Activated CD8-positive, alpha-beta memory T cell treated with anti-CD3 and anti-CD28 coated beads for 36 hours (primary cell): ENCODE data around the gene SVIP. TPM values are rescaled to one million over a fixed set of nuclear protein-coding genes. Genes with fewer than 3 reads are reported as not detected.

Source experiments
- CTCF ChIA-PET: fragments of 350-600 bp; sonication (Branson Sonifier 250); formaldehyde crosslinking; loops from one replicate; lab custom pipeline; 2021; ENCODE audit warnings: antibody characterized with exemption; lab: Charles Lee
- POLR2A ChIA-PET: fragments of 350-600 bp; sonication (Branson Sonifier 250); formaldehyde crosslinking; loops from one replicate; lab custom pipeline; 2021; ENCODE audit warnings: antibody characterized with exemption; lab: Charles Lee
- total RNA-seq, 2 experiments: library from RNA; stranded (reverse); gene quantifications; one replicate each; pipeline ENCODE4 v1.2.3, GENCODE V29; 2021

Gene SVIP
- total RNA-seq, 2 experiments from 2014 or later: 70.1 to 76.0 TPM

- ChIA-PET CTCF (no interaction called here), POLR2A (no interaction called here)
Measured at GRCh38 chr11:22798901-22799300, 30.7 kb downstream of the SVIP start.

- ChIA-PET POLR2A (no interaction called here), CTCF (interaction anchor here (0.7 kb wide), 1 partner anchor 97 kb away, joined by 3 read pairs; no protein-coding TSS in a partner anchor)
Measured at GRCh38 chr11:22797047-22797446, 32.6 kb downstream of the SVIP start.

DNA sequence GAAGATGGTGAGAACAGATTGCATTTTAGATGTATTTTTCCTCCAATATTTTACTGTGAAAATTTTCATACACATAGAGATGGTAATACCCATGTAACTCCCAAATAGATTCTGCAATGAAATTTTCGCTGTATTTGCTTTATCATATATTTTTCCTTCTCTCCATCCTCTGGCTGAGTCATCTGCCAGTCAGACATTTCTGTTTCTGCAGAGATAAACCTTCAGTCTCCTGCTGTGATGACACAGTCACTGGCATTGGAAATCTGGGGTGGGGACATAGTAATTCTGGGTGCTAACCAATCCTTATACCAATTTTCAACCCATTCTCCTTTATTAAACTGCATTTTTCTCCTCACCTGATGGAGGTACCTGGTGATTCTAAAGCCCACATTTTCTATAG is 33.7 kb downstream of the SVIP start:
- ChIA-PET CTCF (no interaction called here), POLR2A (no interaction called here)

- ChIA-PET POLR2A (no interaction called here), CTCF (no interaction called here)
Measured at GRCh38 chr11:22792497-22792896, 37.1 kb downstream of the SVIP start.

DNA sequence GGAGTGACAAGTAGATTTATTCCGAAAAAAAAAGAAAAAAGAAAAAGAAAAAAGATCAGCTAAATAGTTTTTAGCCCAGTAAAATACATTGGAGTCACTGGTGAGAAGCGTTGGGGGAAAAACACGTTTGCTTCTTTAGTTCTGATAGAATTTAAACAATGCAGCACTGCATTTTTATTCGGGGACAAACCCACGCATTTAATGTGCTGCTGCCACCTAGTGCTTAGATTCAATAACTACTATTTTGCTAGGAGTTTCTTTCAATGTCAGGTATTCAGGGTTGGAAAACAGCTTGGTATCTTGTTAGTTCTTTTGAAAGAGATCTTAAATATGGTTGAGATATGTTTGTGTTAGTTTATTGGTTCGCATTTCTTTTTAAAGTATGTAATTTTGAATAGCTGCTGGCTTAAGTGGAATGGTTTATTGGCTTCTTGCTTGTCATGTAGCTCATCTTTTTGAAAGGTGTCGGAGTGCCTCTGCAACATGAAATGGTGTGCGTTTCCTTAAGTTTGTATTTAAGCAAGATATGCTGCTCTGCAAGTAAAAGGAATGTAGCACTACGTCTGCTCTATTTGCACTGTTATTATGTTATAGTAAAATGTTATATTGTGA is 41.9 kb downstream of the SVIP start:
- ChIA-PET CTCF (interaction anchor here (0.7 to 1.1 kb wide), 7 partner anchors 10 to 918 kb away, joined by 3 to 4 read pairs (median 3); no protein-coding TSS in a partner anchor), POLR2A (no interaction called here)

- ChIA-PET POLR2A (no interaction called here), CTCF (interaction anchor here (1.0 kb wide), 1 partner anchor 36 kb away, joined by 3 read pairs; no protein-coding TSS in a partner anchor)
Measured at GRCh38 chr11:22787055-22787454, 42.5 kb downstream of the SVIP start.

- POLR2A ChIA-PET: no interaction called here
- CTCF ChIA-PET: no interaction called here
Measured at GRCh38 chr11:22786475-22786874, 43.1 kb downstream of the SVIP start.

GRCh38 chr11:22785251-22785650 is 44.4 kb downstream of the SVIP start:
- ChIA-PET POLR2A (no interaction called here), CTCF (no interaction called here)

GRCh38 chr11:22780952-22781593 is 48.5 kb downstream of the SVIP start:
- CTCF ChIA-PET: no interaction called here
- POLR2A ChIA-PET: no interaction called here

DNA sequence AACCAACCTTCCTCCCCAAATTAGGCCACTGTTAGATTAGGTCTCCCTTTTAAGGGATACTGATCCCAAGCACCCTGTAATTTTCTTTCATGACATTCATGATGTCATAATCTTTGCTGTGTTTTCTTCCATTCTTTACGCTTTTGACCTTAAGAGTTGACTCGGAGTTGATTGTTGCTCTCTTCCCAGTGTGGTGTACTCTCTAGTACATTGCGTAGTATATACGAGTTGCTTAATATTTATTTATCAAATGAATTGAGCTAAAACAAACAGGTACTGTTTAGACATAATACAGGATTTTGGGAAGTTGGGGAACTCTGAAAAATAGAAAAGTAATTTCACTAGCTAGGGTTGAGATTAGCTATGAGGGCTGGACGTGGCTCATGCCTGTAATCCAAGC is 49.8 kb downstream of the SVIP start:
- ChIA-PET POLR2A (no interaction called here), CTCF (interaction anchor here (1.2 kb wide), 1 partner anchor 25 kb away, joined by 3 read pairs; no protein-coding TSS in a partner anchor)

- ChIA-PET POLR2A (no interaction called here), CTCF (interaction anchor here (1.2 kb wide), 1 partner anchor 9 kb away, joined by 4 read pairs; no protein-coding TSS in a partner anchor)
Measured at GRCh38 chr11:22778642-22779041, 51.0 kb downstream of the SVIP start.

DNA sequence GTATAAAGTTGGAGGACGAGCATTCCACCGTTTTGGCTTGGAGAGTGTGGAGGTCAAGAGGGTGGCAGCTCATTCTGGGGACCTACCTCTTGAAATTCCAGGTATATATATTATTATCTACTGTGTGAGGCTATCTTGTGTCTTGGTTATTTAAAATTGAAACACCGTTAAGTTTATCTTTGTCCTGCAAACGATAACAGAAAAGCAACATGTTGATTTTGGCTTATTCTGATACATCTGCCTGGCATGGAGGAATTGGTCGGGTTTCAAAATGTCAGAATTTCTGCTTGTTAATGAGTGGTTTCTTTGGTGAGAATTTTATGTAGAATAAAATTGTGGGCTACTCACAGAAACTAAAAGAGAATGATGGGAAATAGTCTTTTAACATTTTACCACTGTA is 54.4 kb downstream of the SVIP start:
- POLR2A ChIA-PET: no interaction called here
- CTCF ChIA-PET: no interaction called here

GRCh38 chr11:22774716-22775115 is 54.9 kb downstream of the SVIP start:
- CTCF ChIA-PET: no interaction called here

DNA sequence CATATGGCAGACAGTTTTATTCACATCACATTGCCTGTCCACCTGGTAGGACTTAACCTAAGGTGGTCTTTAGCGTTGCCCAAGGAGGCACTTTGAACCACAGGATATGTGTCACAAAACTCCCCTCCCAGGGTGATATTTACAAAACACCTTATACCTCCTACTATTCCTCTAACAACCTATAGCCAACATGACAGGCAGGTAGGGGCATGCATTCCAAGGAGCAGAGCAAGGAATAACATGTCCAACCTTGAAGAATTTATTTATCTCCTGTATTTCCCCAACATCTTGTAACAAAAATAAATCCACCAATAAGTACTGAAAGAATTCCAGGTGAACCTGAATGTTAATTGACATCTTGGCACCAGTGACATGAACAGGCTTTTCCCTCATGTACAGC is 60.5 kb downstream of the SVIP start:
- CTCF ChIA-PET: no interaction called here
- POLR2A ChIA-PET: no interaction called here

More at GRCh38 chr11:22774716-22775115, 54.9 kb downstream of the SVIP start:
- POLR2A ChIA-PET: no interaction called here

Other genes with a start within 250 kb of the SVIP start
- 10 to 100 TPM; 14.8 to 14.9 TPM for gene FANCF, start 204.0 kb downstream of the SVIP start, total RNA-seq
- gene GAS2, start 163.2 kb downstream of the SVIP start, total RNA-seq: 1 to 10 TPM; 1.9 to 2.2 TPM
- gene CCDC179, start 30.7 kb upstream of the SVIP start, total RNA-seq: not detected